IMR-90 (cell line): Measurements from ENCODE around the gene CCDC152. TPM values are rescaled to one million over a fixed set of nuclear protein-coding genes. Genes with fewer than 3 reads are reported as not detected.

Experiments used
- ATAC-seq: fragments of 200-7000 bp; cut with Tn5 transposase; 2 replicates; pipeline ENCODE4 v1.9.1; 2020; ENCODE audit warnings: low read depth, mild to moderate bottlenecking, moderate library complexity
- BruUV-seq: library from RNA; stranded (reverse); fragments of 400-500 nt; replicated peaks from 2 replicates; lab custom pipeline; 2021; lab: Mats Ljungman, UMichigan
- CTCF ChIA-PET: fragments of 300-600 bp; formaldehyde crosslinking; extraction: SDS; loops from one replicate; lab custom pipeline; 2021; ENCODE audit warnings: antibody characterized with exemption; lab: Yijun Ruan, JAX
- POLR2A ChIA-PET: fragments of 300-600 bp; sonication (Branson Sonifier 250); formaldehyde crosslinking; loops from one replicate; lab custom pipeline; 2022; ENCODE audit warnings: antibody characterized with exemption; ENCODE audit not compliant: unreplicated experiment; lab: Charles Lee
- DNase-seq: peaks from one replicate; pipeline ENCODE4 v3.0.0; 2013
- H2AFZ ChIP-seq: replicated peaks from 2 replicates; pipeline ENCODE3; 2013; ENCODE audit warnings: low read length, mild to moderate bottlenecking; ENCODE audit not compliant: poor library complexity
- H2AK5ac ChIP-seq: 2 replicates; pipeline ENCODE4 v1.6.1; 2013; ENCODE audit warnings: low read depth, low read length, inconsistent platforms
- H2AK9ac ChIP-seq: replicated peaks from 2 replicates; pipeline ENCODE3; 2013; ENCODE audit warnings: mild to moderate bottlenecking, low read depth, low read length, moderate library complexity; ENCODE audit not compliant: poor library complexity
- H2BK120ac ChIP-seq: 2 replicates; pipeline ENCODE4 v1.6.1; 2013; ENCODE audit warnings: low read depth, low read length, inconsistent platforms
- H2BK15ac ChIP-seq: 3 replicates; pipeline ENCODE4 v1.6.1; 2013; ENCODE audit warnings: low read depth, low read length, inconsistent platforms
- H2BK20ac ChIP-seq: 2 replicates; pipeline ENCODE4 v1.6.1; 2013; ENCODE audit warnings: low read depth, mild to moderate bottlenecking, inconsistent platforms, low read length, moderate library complexity
- H2BK5ac ChIP-seq: 2 replicates; pipeline ENCODE4 v1.6.1; 2013; ENCODE audit warnings: mild to moderate bottlenecking, low read depth, low read length, inconsistent platforms; ENCODE audit not compliant: poor library complexity, severe bottlenecking
- H3K14ac ChIP-seq: replicated peaks from 2 replicates; pipeline ENCODE4 v1.6.1; 2013; ENCODE audit warnings: low read depth, low read length, inconsistent platforms
- H3K18ac ChIP-seq: 2 replicates; pipeline ENCODE4 v1.6.1; 2013; ENCODE audit warnings: low read depth, low read length, control low read depth
- H3K23ac ChIP-seq: 2 replicates; pipeline ENCODE4 v1.6.1; 2013; ENCODE audit warnings: low read depth, low read length, inconsistent platforms
- H3K27ac ChIP-seq: 2 replicates; pipeline ENCODE4 v1.5.1; 2013; ENCODE audit warnings: mild to moderate bottlenecking, control low read depth, low read length; ENCODE audit not compliant: insufficient read depth
- H3K27me3 ChIP-seq: 2 replicates; pipeline ENCODE4 v1.6.1; 2013; ENCODE audit warnings: low read length; ENCODE audit not compliant: control insufficient read depth, insufficient read depth
- H3K36me3 ChIP-seq: 2 replicates; pipeline ENCODE4 v1.6.1; 2013; ENCODE audit warnings: low read length, mixed read lengths; ENCODE audit not compliant: control insufficient read depth, insufficient read depth
- H3K4ac ChIP-seq: 2 replicates; pipeline ENCODE4 v1.6.1; 2013; ENCODE audit warnings: low read depth, low read length, inconsistent platforms
- H3K4me1 ChIP-seq: 2 replicates; pipeline ENCODE4 v1.6.1; 2013; ENCODE audit warnings: low read length, mixed read lengths; ENCODE audit not compliant: control insufficient read depth, insufficient read depth
- H3K4me2 ChIP-seq: 2 replicates; pipeline ENCODE4 v1.6.1; 2013; ENCODE audit warnings: low read depth, mild to moderate bottlenecking, control low read depth, low read length, moderate library complexity
- H3K4me3 ChIP-seq: 2 replicates; pipeline ENCODE4 v1.5.1; 2013; ENCODE audit warnings: low read depth, mild to moderate bottlenecking, control low read depth, low read length, moderate library complexity; ENCODE audit not compliant: insufficient read depth
- H3K56ac ChIP-seq: 2 replicates; pipeline ENCODE4 v1.6.1; 2013; ENCODE audit warnings: low read length, inconsistent platforms; ENCODE audit not compliant: insufficient read depth; ENCODE audit errors: extremely low read depth
- H3K79me1 ChIP-seq, 2 experiments: 2 replicates each; pipeline ENCODE4 v1.6.1; 2013; ENCODE audit warnings: low read length in 2 of 2, inconsistent platforms in 1 of 2, low read depth in 1 of 2
- H3K9ac ChIP-seq: 2 replicates; pipeline ENCODE4 v1.6.1; 2013; ENCODE audit warnings: low read depth, low read length, control low read depth
- H3K9me1 ChIP-seq: 2 replicates; pipeline ENCODE4 v1.6.1; 2013; ENCODE audit warnings: low read length, inconsistent platforms; ENCODE audit not compliant: insufficient read depth
- H3K9me3 ChIP-seq: 2 replicates; pipeline ENCODE4 v1.6.1; 2013; ENCODE audit warnings: low read length; ENCODE audit not compliant: control insufficient read depth, insufficient read depth
- H4K20me1 ChIP-seq: 2 replicates; pipeline ENCODE4 v1.6.1; 2013; ENCODE audit warnings: low read length, inconsistent platforms; ENCODE audit not compliant: insufficient read depth
- H4K5ac ChIP-seq: 2 replicates; pipeline ENCODE4 v1.6.1; 2013; ENCODE audit warnings: mild to moderate bottlenecking, low read depth, low read length, control low read depth
- H4K8ac ChIP-seq, 2 experiments: 2 replicates each; pipeline ENCODE4 v1.6.1; 2013; ENCODE audit warnings: low read depth in 2 of 2, low read length in 2 of 2, control low read depth in 1 of 2, inconsistent platforms in 1 of 2
- H4K91ac ChIP-seq: 2 replicates; pipeline ENCODE4 v1.6.1; 2013; ENCODE audit warnings: low read depth, low read length, inconsistent platforms; ENCODE audit not compliant: insufficient read depth
- BHLHE40 ChIP-seq: fragments of 150-350 bp; IDR thresholded peaks from 2 replicates; pipeline ENCODE4 v1.6.1; 2016; ENCODE audit warnings: mild to moderate bottlenecking, low read depth, low read length
- CEBPB ChIP-seq: IDR thresholded peaks from 2 replicates; pipeline ENCODE4 v1.6.1; 2012; ENCODE audit warnings: low read depth, low read length, improper control_type of control experiment
- CHD1 ChIP-seq: IDR thresholded peaks from 2 replicates; pipeline ENCODE4 v1.6.1; 2012; ENCODE audit warnings: low read depth, low read length, improper control_type of control experiment
- MAFK ChIP-seq: IDR thresholded peaks from 2 replicates; pipeline ENCODE4 v1.6.1; 2012; ENCODE audit warnings: low read depth, low read length, improper control_type of control experiment
- MAZ ChIP-seq: IDR thresholded peaks from 2 replicates; pipeline ENCODE4 v1.6.1; 2012; ENCODE audit warnings: low read depth, mild to moderate bottlenecking, low read length, improper control_type of control experiment, moderate library complexity, borderline replicate concordance
- MXI1 ChIP-seq: IDR thresholded peaks from 2 replicates; pipeline ENCODE4 v1.6.1; 2012; ENCODE audit warnings: low read depth, mild to moderate bottlenecking, low read length, moderate library complexity, borderline replicate concordance
- NFE2L2 ChIP-seq: fragments of 150-350 bp; IDR thresholded peaks from 2 replicates; pipeline ENCODE4 v1.6.1; 2016; ENCODE audit warnings: low read depth, mild to moderate bottlenecking, low read length
- POLR2A ChIP-seq: IDR thresholded peaks from 2 replicates; pipeline ENCODE4 v1.6.1; 2012; ENCODE audit warnings: mild to moderate bottlenecking, low read depth, low read length
- RAD21 ChIP-seq: IDR thresholded peaks from 2 replicates; pipeline ENCODE4 v1.6.1; 2012; ENCODE audit warnings: low read length, improper control_type of control experiment
- RFX5 ChIP-seq: IDR thresholded peaks from 2 replicates; pipeline ENCODE4 v1.8.0; 2012; ENCODE audit warnings: low read depth, mild to moderate bottlenecking, low read length, moderate library complexity
- SMC3 ChIP-seq: fragments of 150-350 bp; IDR thresholded peaks from 2 replicates; pipeline ENCODE4 v1.6.1; 2016; ENCODE audit warnings: low read depth, mild to moderate bottlenecking, antibody characterized with exemption, low read length, moderate library complexity
- WGBS, 2 experiments: methylation state at CpG; one replicate each; pipeline versions ENCODE4 v1.1.5 to v1.1.7; 2013; ENCODE audit warnings: missing lambda C conversion rate in 2 of 2; ENCODE audit not compliant: insufficient read length in 1 of 2; ENCODE audit errors: extremely low coverage in 2 of 2; 5-methylcytosine and 5-hydroxymethylcytosine counted together
- dilution Hi-C: fragments of 300-500 bp; cut with HindIII; formaldehyde crosslinking; loops from one replicate; pipeline ENCODE4 v1.14.3; 2018; ENCODE audit warnings: low sequenced_read_pairs; ENCODE audit not compliant: unreplicated experiment
- in situ Hi-C: fragments of 300-500 bp; cut with MboI; formaldehyde crosslinking; loops from 3 replicates; pipeline ENCODE4 v1.14.3; 2019; ENCODE audit warnings: low sequenced_read_pairs, inconsistent platforms, mixed read lengths
- intact Hi-C: fragments of 100-400 bp; cut with micrococcal nuclease; formaldehyde crosslinking; loops from 2 replicates; pipeline ENCODE4 v1.10.0; 2022
- polyA plus RNA-seq, 3 experiments: library from polyadenylated mRNA; depleted of rRNA; stranded (reverse); fragments of >200 nt; gene quantifications; 2 replicates each; pipeline ENCODE4 v1.2.3, GENCODE V29; 2012; ENCODE audit warnings: low replicate concordance in 1 of 3
- total RNA-seq: library from RNA; depleted of rRNA; stranded (reverse); fragments of >200 nt; gene quantifications from 2 replicates; pipeline ENCODE4 v1.2.3, GENCODE V29; 2012
- TF ChIP-seq, protein P1 (sequence below): conservative IDR thresholded peaks from 2 replicates; pipeline ENCODE4 v1.5.1; 2012; ENCODE audit warnings: mild to moderate bottlenecking, low read depth, low read length, improper control_type of control experiment
- TF ChIP-seq, protein P2 (sequence below): fragments of 150-350 bp; IDR thresholded peaks from 2 replicates; pipeline ENCODE4 v1.6.1; 2016; ENCODE audit warnings: low read depth, mild to moderate bottlenecking, low read length, moderate library complexity, borderline replicate concordance
- TF ChIP-seq, protein P3 (sequence below): fragments of 150-350 bp; IDR thresholded peaks from 2 replicates; pipeline ENCODE4 v1.6.1; 2017; ENCODE audit warnings: mild to moderate bottlenecking, antibody characterized with exemption, low read length, low read depth

The CCDC152 gene
- total and polyA plus RNA-seq, 2 of the 4 experiments (the other 2 are of a cell fraction), result 0.87 to 0.90 TPM

- no peak overlapping the region for H3K9ac ChIP-seq
- H3K14ac ChIP-seq, result no peak overlapping the region
- TF ChIP-seq MXI1, result no peak
- TF ChIP-seq, protein P1, sequence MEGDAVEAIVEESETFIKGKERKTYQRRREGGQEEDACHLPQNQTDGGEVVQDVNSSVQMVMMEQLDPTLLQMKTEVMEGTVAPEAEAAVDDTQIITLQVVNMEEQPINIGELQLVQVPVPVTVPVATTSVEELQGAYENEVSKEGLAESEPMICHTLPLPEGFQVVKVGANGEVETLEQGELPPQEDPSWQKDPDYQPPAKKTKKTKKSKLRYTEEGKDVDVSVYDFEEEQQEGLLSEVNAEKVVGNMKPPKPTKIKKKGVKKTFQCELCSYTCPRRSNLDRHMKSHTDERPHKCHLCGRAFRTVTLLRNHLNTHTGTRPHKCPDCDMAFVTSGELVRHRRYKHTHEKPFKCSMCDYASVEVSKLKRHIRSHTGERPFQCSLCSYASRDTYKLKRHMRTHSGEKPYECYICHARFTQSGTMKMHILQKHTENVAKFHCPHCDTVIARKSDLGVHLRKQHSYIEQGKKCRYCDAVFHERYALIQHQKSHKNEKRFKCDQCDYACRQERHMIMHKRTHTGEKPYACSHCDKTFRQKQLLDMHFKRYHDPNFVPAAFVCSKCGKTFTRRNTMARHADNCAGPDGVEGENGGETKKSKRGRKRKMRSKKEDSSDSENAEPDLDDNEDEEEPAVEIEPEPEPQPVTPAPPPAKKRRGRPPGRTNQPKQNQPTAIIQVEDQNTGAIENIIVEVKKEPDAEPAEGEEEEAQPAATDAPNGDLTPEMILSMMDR, result no peak
- TF ChIP-seq SMC3, result no peak
- TF ChIP-seq, protein P2, sequence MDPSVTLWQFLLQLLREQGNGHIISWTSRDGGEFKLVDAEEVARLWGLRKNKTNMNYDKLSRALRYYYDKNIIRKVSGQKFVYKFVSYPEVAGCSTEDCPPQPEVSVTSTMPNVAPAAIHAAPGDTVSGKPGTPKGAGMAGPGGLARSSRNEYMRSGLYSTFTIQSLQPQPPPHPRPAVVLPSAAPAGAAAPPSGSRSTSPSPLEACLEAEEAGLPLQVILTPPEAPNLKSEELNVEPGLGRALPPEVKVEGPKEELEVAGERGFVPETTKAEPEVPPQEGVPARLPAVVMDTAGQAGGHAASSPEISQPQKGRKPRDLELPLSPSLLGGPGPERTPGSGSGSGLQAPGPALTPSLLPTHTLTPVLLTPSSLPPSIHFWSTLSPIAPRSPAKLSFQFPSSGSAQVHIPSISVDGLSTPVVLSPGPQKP, result no peak
- no peak for TF ChIP-seq NFE2L2
- no peak for TF ChIP-seq RAD21
- TF ChIP-seq RFX5, result no peak
- no peak for TF ChIP-seq MAZ
- no peak for TF ChIP-seq POLR2A
- no peak for TF ChIP-seq MAFK
- TF ChIP-seq BHLHE40, result no peak
- TF ChIP-seq CEBPB, result no peak
- no peak for TF ChIP-seq CHD1
- TF ChIP-seq, protein P3, sequence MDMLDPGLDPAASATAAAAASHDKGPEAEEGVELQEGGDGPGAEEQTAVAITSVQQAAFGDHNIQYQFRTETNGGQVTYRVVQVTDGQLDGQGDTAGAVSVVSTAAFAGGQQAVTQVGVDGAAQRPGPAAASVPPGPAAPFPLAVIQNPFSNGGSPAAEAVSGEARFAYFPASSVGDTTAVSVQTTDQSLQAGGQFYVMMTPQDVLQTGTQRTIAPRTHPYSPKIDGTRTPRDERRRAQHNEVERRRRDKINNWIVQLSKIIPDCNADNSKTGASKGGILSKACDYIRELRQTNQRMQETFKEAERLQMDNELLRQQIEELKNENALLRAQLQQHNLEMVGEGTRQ, result no peak
- in situ Hi-C loops (loop anchor here (25.0 kb wide), 1 partner anchor 888 kb away; the partner anchor contains the start of gene OXCT1), intact Hi-C loops (no loop called here), dilution Hi-C loops (no loop called here)
- no peak overlapping the region for H3K4ac ChIP-seq
- no peak overlapping the region for H4K8ac ChIP-seq
- no peak overlapping the region for H3K56ac ChIP-seq
- WGBS, 2 experiments, result no CpG with 5 or more reads among the region's 5 CpGs
- H3K79me1 ChIP-seq, result no peaks in the 10 kb centered on the region
- no peak overlapping the region for H2AFZ ChIP-seq
- H2AK9ac ChIP-seq, result no peak overlapping the region
- H3K27me3 ChIP-seq, result no peaks in the 10 kb centered on the region
- no peak overlapping the region for H2BK15ac ChIP-seq
- H3K4me1 ChIP-seq, result no peaks in the 10 kb centered on the region
- no peak overlapping the region for H4K5ac ChIP-seq
- no TSS peak for BruUV-seq
- H3K4me2 ChIP-seq, result no peak overlapping the region
- H2BK5ac ChIP-seq, result no peak overlapping the region
- no peak overlapping the region for H3K23ac ChIP-seq
- no peak overlapping the region for H2AK5ac ChIP-seq
- H2BK120ac ChIP-seq, result no peak overlapping the region
- no peaks in the 10 kb centered on the region for H4K20me1 ChIP-seq
- no peak for DNase-seq
- no peak overlapping the region for H3K4me3 ChIP-seq
- POLR2A ChIA-PET, result no interaction called here
- H3K36me3 ChIP-seq, result no peaks in the 10 kb centered on the region
- H3K9me3 ChIP-seq, result no peaks in the 10 kb centered on the region
- no peak for ATAC-seq
- H3K9me1 ChIP-seq, result no peaks in the 10 kb centered on the region
- H2BK20ac ChIP-seq, result no peak overlapping the region
- H4K91ac ChIP-seq, result no peak overlapping the region
- no peak overlapping the region for H3K27ac ChIP-seq
- no peak overlapping the region for H3K18ac ChIP-seq
- CTCF ChIA-PET, result interaction anchor here (0.6 kb wide), 2 partner anchors 17 to 682 kb away, joined by 3 to 4 read pairs; no protein-coding TSS in a partner anchor
Observed at GRCh38 chr5:42750507-42750906, 6.1 kb upstream of the CCDC152 start.
